M059J (cell line): ENCODE data around the gene ELL3. TPM values are rescaled to one million over a fixed set of nuclear protein-coding genes. Genes with fewer than 3 reads are reported as not detected.
A peak's percentile ranks its signal among the peaks of the same experiment; 100 is the strongest.
"Not testable (repeated sequence)": the region's sequence is repeated elsewhere in the genome, so short reads cannot be mapped to it uniquely, and the experiment has no call there.

Experiments
- DNase-seq: peaks from one replicate; pipeline ENCODE4 v3.0.0-alpha.2; 2012; ENCODE audit warnings: low read depth
- total RNA-seq: library from RNA; depleted of rRNA; stranded (reverse); fragments of >200 nt; shearing (Covaris generic); gene quantifications from 2 replicates; pipeline ENCODE4 v1.2.3, GENCODE V29; 2014; rRNA removed

Gene ELL3
- 0.86 and 2.4 TPM in 2 replicates for total RNA-seq

- peak; percentile 76 for DNase-seq
Observed at GRCh38 chr15:43776718-43777266, at the start of gene ELL3. Gene ELL3 (minus strand): TSS chr15:43776966. CDS start chr15:43776901, 65 bp downstream.

GRCh38 chr15:43826029-43826507 lies 49.3 kb upstream of the ELL3 start:
- DNase-seq: no peak

- not testable (repeated sequence) for DNase-seq
Observed at GRCh38 chr15:43825305-43825704, 48.5 kb upstream of the ELL3 start.

GRCh38 chr15:43824302-43825246 lies 47.8 kb upstream of the ELL3 start, which contains the start of gene MFAP1:
Gene MFAP1 (minus strand): TSS chr15:43824690. CDS start chr15:43824569, 121 bp downstream.
- DNase-seq: peak; percentile 97

GRCh38 chr15:43821505-43821904 lies 44.7 kb upstream of the ELL3 start:
- no peak for DNase-seq

- not testable (repeated sequence) for DNase-seq
Observed at GRCh38 chr15:43815064-43815463, 38.3 kb upstream of the ELL3 start.

- DNase-seq: no peak
Observed at GRCh38 chr15:43808960-43809678, 32.4 kb upstream of the ELL3 start.

- no peak for DNase-seq
Observed at GRCh38 chr15:43808435-43808950, 31.7 kb upstream of the ELL3 start.

- DNase-seq: not testable (repeated sequence)
Observed at GRCh38 chr15:43802676-43803075, 25.9 kb upstream of the ELL3 start.

GRCh38 chr15:43800286-43801141 lies 23.7 kb upstream of the ELL3 start, which contains the start of gene HYPK:
Gene HYPK (plus strand): TSS chr15:43800599. CDS start chr15:43800623, 24 bp downstream.
- DNase-seq: peak; percentile 86

GRCh38 chr15:43799945-43800285 lies 23.1 kb upstream of the ELL3 start, which contains the start of gene SERINC4:
Gene SERINC4 (minus strand): TSS chr15:43800220. CDS start chr15:43799986, 234 bp downstream.
- no peak for DNase-seq

- no peak for DNase-seq
Observed at GRCh38 chr15:43799209-43799944, 22.6 kb upstream of the ELL3 start.

- no peak for DNase-seq
Observed at GRCh38 chr15:43796566-43796965, 19.8 kb upstream of the ELL3 start.

- DNase-seq: no peak
Observed at GRCh38 chr15:43795997-43796396, 19.2 kb upstream of the ELL3 start.

- no peak for DNase-seq
Observed at GRCh38 chr15:43795197-43795596, 18.4 kb upstream of the ELL3 start.

- DNase-seq: peak; percentile 55
Observed at GRCh38 chr15:43794269-43795037, 17.7 kb upstream of the ELL3 start.

- no peak for DNase-seq
Observed at GRCh38 chr15:43793647-43794046, 16.9 kb upstream of the ELL3 start.

GRCh38 chr15:43792761-43793476 lies 16.2 kb upstream of the ELL3 start:
- DNase-seq: no peak
